GM18867 (cell line): ENCODE results near the gene HADHB.
"Not testable (repeated sequence)": the region's sequence is repeated elsewhere in the genome, so short reads cannot be mapped to it uniquely, and the experiment has no call there.

ENCODE experiments used
- ATAC-seq: cut with Tn5 transposase; IDR thresholded peaks from one replicate; pipeline ENCODE4 v1.9.1; 2021; ENCODE audit warnings: mild to moderate bottlenecking, moderate library complexity; ENCODE audit not compliant: unreplicated experiment

Gene HADHB

GRCh38 chr2:26290001-26290400, 45.3 kb downstream of the HADHB start:
- no peak for ATAC-seq

- ATAC-seq: no peak
Observed at GRCh38 chr2:26292646-26293045, 47.9 kb downstream of the HADHB start.

- ATAC-seq: no peak
Observed at GRCh38 chr2:26295511-26295910, 50.8 kb downstream of the HADHB start.

GRCh38 chr2:26297061-26297460, 52.3 kb downstream of the HADHB start:
- no peak for ATAC-seq

- no peak for ATAC-seq
Observed at GRCh38 chr2:26298286-26298637, 53.5 kb downstream of the HADHB start.

GRCh38 chr2:26298638-26299393, 54.1 kb downstream of the HADHB start:
- ATAC-seq: no peak

GRCh38 chr2:26299471-26300101, 54.8 kb downstream of the HADHB start:
- no peak for ATAC-seq

GRCh38 chr2:26300234-26300925, 55.6 kb downstream of the HADHB start:
- no peak for ATAC-seq

GRCh38 chr2:26302846-26303245, 58.1 kb downstream of the HADHB start:
- ATAC-seq: no peak

- ATAC-seq: not testable (repeated sequence)
Observed at GRCh38 chr2:26305094-26305493, 60.4 kb downstream of the HADHB start.

- no peak for ATAC-seq
Observed at GRCh38 chr2:26305540-26305939, 60.8 kb downstream of the HADHB start.

- no peak for ATAC-seq
Observed at GRCh38 chr2:26309921-26310320, 65.2 kb downstream of the HADHB start.

GRCh38 chr2:26312471-26312870, 67.7 kb downstream of the HADHB start:
- no peak for ATAC-seq

- ATAC-seq: no peak
Observed at GRCh38 chr2:26313446-26313845, 68.7 kb downstream of the HADHB start.

GRCh38 chr2:26314243-26314642, 69.5 kb downstream of the HADHB start:
- no peak for ATAC-seq

- ATAC-seq: no peak
Observed at GRCh38 chr2:26316041-26316440, 71.3 kb downstream of the HADHB start.

GRCh38 chr2:26316845-26317244, 72.1 kb downstream of the HADHB start:
- ATAC-seq: no peak

- no peak for ATAC-seq
Observed at GRCh38 chr2:26317377-26318105, 72.8 kb downstream of the HADHB start.

GRCh38 chr2:26318950-26319349, 74.2 kb downstream of the HADHB start:
- ATAC-seq: no peak

GRCh38 chr2:26324479-26324878, 79.7 kb downstream of the HADHB start:
- ATAC-seq: not testable (repeated sequence)

- no peak for ATAC-seq
Observed at GRCh38 chr2:26324903-26325302, 80.2 kb downstream of the HADHB start.
